Stimulated activated CD4-positive, alpha-beta T cell treated with anti-CD3 and anti-CD28 coated beads, Interleukin-1b, Interleukin-23, amount 100 ng/mL, for 24 hours (primary cell): ENCODE measurements around the gene SESN3.
"Not testable (repeated sequence)": the region's sequence is repeated elsewhere in the genome, so short reads cannot be mapped to it uniquely, and the experiment has no call there.

Experiments used
- DNase-seq, 4 experiments: peaks; one replicate each; pipeline ENCODE4 v3.0.0-alpha.2; 2020; ENCODE audit warnings: low read depth in 4 of 4, low spot score in 1 of 4

SESN3 gene

GRCh38 chr11:95252586-95252985 lies 21.6 kb upstream of the SESN3 start:
- no peak for DNase-seq

- not testable (repeated sequence) for DNase-seq
These were observed 20.9 kb upstream of the SESN3 start for GRCh38 chr11:95251896-95252295.

- no peak for DNase-seq
These were observed 17.9 kb upstream of the SESN3 start for GRCh38 chr11:95248666-95249467.

- no peak for DNase-seq
These were observed 16.9 kb upstream of the SESN3 start for GRCh38 chr11:95247883-95248282.

GRCh38 chr11:95247127-95247684 lies 16.2 kb upstream of the SESN3 start:
- no peak for DNase-seq

- DNase-seq: no peak
These were observed 14.6 kb upstream of the SESN3 start for GRCh38 chr11:95245581-95245980.

GRCh38 chr11:95245038-95245437 lies 14.0 kb upstream of the SESN3 start:
- DNase-seq: no peak

GRCh38 chr11:95243673-95244072 lies 12.7 kb upstream of the SESN3 start:
- no peak for DNase-seq

GRCh38 chr11:95242845-95243605 lies 12.0 kb upstream of the SESN3 start:
- no peak for DNase-seq

- no peak for DNase-seq
These were observed 11.3 kb upstream of the SESN3 start for GRCh38 chr11:95242091-95242844.

GRCh38 chr11:95241681-95242081 lies 10.7 kb upstream of the SESN3 start:
- no peak for DNase-seq

GRCh38 chr11:95239871-95240649 lies 9.1 kb upstream of the SESN3 start:
- no peak for DNase-seq

- DNase-seq: no peak
These were observed 1.7 kb upstream of the SESN3 start for GRCh38 chr11:95232666-95233065.

- DNase-seq: peak; percentile 35 to 51 (median 45)
These were observed 1.0 kb upstream of the SESN3 start for GRCh38 chr11:95231881-95232605.

GRCh38 chr11:95230810-95231126 lies 234 bp downstream of the SESN3 start:
- DNase-seq: no peak

- DNase-seq: peak in 2 of 4 experiments; percentile 8 to 14
These were observed 801 bp downstream of the SESN3 start for GRCh38 chr11:95229993-95230809.

GRCh38 chr11:95229199-95229992 lies 1.6 kb downstream of the SESN3 start:
- no peak for DNase-seq

GRCh38 chr11:95228081-95228749 lies 2.8 kb downstream of the SESN3 start:
- DNase-seq: no peak
